Measurements from ENCODE around the gene PITRM1.

Gene PITRM1

DNA sequence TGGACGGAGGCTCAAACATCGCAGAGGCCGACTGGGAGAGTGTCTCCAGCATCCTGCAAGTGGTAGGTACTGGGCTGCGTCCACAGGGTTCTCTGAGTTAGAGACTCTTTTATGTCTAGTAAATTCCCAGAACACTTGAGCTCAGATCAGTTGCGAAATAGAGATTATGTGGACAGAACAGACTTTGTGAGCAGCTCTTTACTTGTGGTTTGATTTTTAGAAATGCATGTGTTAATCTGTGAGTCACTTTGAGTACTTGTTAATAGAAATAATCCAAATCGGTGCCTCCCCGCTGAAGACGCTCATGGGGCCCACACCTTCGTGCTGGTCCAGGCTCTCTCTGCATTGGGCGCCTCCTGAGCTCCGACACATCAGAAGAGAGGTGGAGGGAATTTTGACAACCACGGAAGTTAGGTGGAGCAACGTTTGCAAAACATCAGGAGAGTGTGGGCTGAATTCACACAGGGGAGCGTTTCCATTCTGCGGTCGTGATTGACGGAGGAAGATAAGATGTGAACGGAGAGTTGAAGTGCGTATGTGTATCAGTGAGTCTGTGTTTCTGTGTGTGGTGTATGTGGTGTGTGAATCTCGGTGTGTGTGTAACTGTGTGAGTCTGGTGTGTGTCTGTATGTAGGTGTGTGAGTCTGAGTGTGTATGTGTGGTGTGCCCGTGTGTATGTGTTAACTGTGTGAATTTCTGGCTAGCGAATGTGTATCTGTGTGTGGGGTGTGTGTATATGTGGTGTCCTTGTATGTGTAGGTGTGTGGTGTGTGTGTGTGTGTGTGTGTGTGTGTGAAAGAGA lies 73.1 kb downstream of the PITRM1 start:
- H3K4me3 ChIP-seq (ENCODE audit: control insufficient read depth, low read depth, low read length) = no peak overlapping the region
- TF ChIP-seq, protein P1, sequence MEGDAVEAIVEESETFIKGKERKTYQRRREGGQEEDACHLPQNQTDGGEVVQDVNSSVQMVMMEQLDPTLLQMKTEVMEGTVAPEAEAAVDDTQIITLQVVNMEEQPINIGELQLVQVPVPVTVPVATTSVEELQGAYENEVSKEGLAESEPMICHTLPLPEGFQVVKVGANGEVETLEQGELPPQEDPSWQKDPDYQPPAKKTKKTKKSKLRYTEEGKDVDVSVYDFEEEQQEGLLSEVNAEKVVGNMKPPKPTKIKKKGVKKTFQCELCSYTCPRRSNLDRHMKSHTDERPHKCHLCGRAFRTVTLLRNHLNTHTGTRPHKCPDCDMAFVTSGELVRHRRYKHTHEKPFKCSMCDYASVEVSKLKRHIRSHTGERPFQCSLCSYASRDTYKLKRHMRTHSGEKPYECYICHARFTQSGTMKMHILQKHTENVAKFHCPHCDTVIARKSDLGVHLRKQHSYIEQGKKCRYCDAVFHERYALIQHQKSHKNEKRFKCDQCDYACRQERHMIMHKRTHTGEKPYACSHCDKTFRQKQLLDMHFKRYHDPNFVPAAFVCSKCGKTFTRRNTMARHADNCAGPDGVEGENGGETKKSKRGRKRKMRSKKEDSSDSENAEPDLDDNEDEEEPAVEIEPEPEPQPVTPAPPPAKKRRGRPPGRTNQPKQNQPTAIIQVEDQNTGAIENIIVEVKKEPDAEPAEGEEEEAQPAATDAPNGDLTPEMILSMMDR (conservative IDR thresholded peaks at IDR 0.05; ENCODE audit: control insufficient read depth, insufficient read depth, low read depth, low read length) = no peak
- DNase-seq (ENCODE audit: low read depth) = peak; percentile 93

- H3K4me3 ChIP-seq (ENCODE audit: control insufficient read depth, low read depth, low read length) = no peak overlapping the region
- no peak for DNase-seq (ENCODE audit: low read depth)
- TF ChIP-seq, protein P1 (conservative IDR thresholded peaks at IDR 0.05; ENCODE audit: control insufficient read depth, insufficient read depth, low read depth, low read length) = no peak
These were observed 73.9 kb downstream of the PITRM1 start for GRCh38 chr10:3098689-3099088.

GRCh38 chr10:3097160-3097559 lies 75.4 kb downstream of the PITRM1 start:
- H3K4me3 ChIP-seq (ENCODE audit: control insufficient read depth, low read depth, low read length) = no peak overlapping the region
- TF ChIP-seq, protein P1 (conservative IDR thresholded peaks at IDR 0.05; ENCODE audit: control insufficient read depth, insufficient read depth, low read depth, low read length) = no peak
- DNase-seq (ENCODE audit: low read depth) = no peak

- peak overlapping the region; percentile 17 for H3K4me3 ChIP-seq (ENCODE audit: control insufficient read depth, low read depth, low read length)
- TF ChIP-seq, protein P1 (conservative IDR thresholded peaks at IDR 0.05; ENCODE audit: control insufficient read depth, insufficient read depth, low read depth, low read length) = no peak
These were observed 76.4 kb downstream of the PITRM1 start for GRCh38 chr10:3096149-3096548.

GRCh38 chr10:3095373-3096139 lies 77.0 kb downstream of the PITRM1 start:
- H3K4me3 ChIP-seq (ENCODE audit: control insufficient read depth, low read depth, low read length) = peak overlapping the region; percentile 17
- TF ChIP-seq, protein P1 (conservative IDR thresholded peaks at IDR 0.05; ENCODE audit: control insufficient read depth, insufficient read depth, low read depth, low read length) = no peak
- peak; percentile 100 for DNase-seq (ENCODE audit: low read depth)

More at GRCh38 chr10:3096149-3096548, 76.4 kb downstream of the PITRM1 start:
- peak; percentile 30 for DNase-seq (ENCODE audit: low read depth)

DNA sequence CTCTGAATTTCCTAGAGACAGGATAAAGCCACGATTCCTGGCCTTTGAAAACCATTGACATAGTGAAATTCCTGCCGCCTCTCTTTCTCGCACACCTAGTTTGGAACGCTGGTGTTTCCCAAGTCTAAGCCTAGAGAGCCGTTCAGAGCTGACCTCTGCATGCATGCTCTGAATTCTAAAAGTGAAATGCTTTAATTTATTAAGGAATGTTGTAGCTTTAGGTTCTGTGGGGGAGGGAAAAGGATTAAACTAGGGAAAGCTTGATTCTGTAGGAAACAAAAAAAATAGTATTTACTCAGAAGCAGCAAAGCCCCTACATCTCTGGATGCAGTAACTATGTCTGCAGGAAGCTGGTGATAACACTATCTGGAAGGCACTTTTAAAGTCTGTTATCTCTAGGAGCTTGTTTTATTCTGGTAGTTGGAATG lies 78.0 kb downstream of the PITRM1 start:
- DNase-seq (ENCODE audit: low read depth) = no peak
- H3K4me3 ChIP-seq (ENCODE audit: control insufficient read depth, low read depth, low read length) = peak overlapping the region; percentile 13
- TF ChIP-seq, protein P1 (conservative IDR thresholded peaks at IDR 0.05; ENCODE audit: control insufficient read depth, insufficient read depth, low read depth, low read length) = no peak
